ENCODE measurements around the gene OMG. TPM values are rescaled to one million over a fixed set of nuclear protein-coding genes. Genes with fewer than 3 reads are reported as not detected.

OMG gene
- polyA plus RNA-seq, 1 of the 3 experiments (the other 2 are of a cell fraction) = 0.61 TPM

GRCh38 chr17:31295489-31295871, 1.6 kb downstream of the OMG start:
- Histone ChIP-seq H3K4me1 (ENCODE audit: control insufficient read depth in 1 of 2, insufficient read depth in 2 of 2, low read depth in 1 of 2, low read length in 1 of 2) (no peaks in the 10 kb centered on the region; a peak in 1 of 4 replicates), H3K27ac (ENCODE audit: low read depth in 2 of 2, low read length in 1 of 2) (no peak overlapping the region; a peak in 1 of 4 replicates), H3K9me2 (0 out of 2 replicates have a peak, but pooled peaks cover 4% of the 10 kb centered on the region), H3K27me3 (ENCODE audit: insufficient read depth) (no peaks in the 10 kb centered on the region), H3K36me3 (replicated peaks in 1 of 2; ENCODE audit: control insufficient read depth in 1 of 2, insufficient read depth in 2 of 2, low read length in 1 of 2) (peaks cover 16 to 35% of the 10 kb centered on the region in 2 experiments), H3K9ac (no peak overlapping the region), H2AFZ (ENCODE audit: low read depth) (no peak overlapping the region), H3K9me3 (no peaks in the 10 kb centered on the region), H3K79me2 (ENCODE audit: insufficient read depth) (no peaks in the 10 kb centered on the region), H4K20me1 (ENCODE audit: insufficient read depth) (no peaks in the 10 kb centered on the region), H3F3A (replicated peaks; ENCODE audit: insufficient read depth) (peaks cover 4% of the 10 kb centered on the region), H3K4me2 (no peak overlapping the region), H3K4me3 (ENCODE audit: low read depth in 2 of 2, low read length in 1 of 2) (no peak overlapping the region)
- whole genome bisulfite sequencing (ENCODE audit: low lambda C conversion rate) = 95% methylated on average over 1 of the region's 1 CpG
- no peak for DNase-seq
- ChIA-PET CTCF (interaction anchor here (1.4 kb wide), 1 partner anchor 24 kb away, joined by 4 read pairs; no protein-coding TSS in a partner anchor), POLR2A (no interaction called here)
- TF ChIP-seq RAD21 (IDR thresholded peaks at IDR 0.05; ENCODE audit: low read length) (no peak), PBX3 (IDR thresholded peaks at IDR 0.05) (no peak), ZBTB33 (IDR thresholded peaks at IDR 0.05; ENCODE audit: borderline replicate concordance, low read depth) (no peak), FOXJ3 (CRISPR knock-in tag; IDR thresholded peaks at IDR 0.05) (no peak), POLR2AphosphoS5 (IDR thresholded peaks at IDR 0.05; ENCODE audit: low read depth, low read length) (no peak), NFIC (IDR thresholded peaks at IDR 0.05; ENCODE audit: borderline replicate concordance) (no peak), FOSL2 (IDR thresholded peaks at IDR 0.05; ENCODE audit: borderline replicate concordance, low read depth) (no peak), RXRA (IDR thresholded peaks at IDR 0.05; ENCODE audit: borderline replicate concordance, low read depth) (no peak), TAF1 (IDR thresholded peaks at IDR 0.05; ENCODE audit: borderline replicate concordance, low read depth, low read length) (no peak), CHD2 (IDR thresholded peaks at IDR 0.05; ENCODE audit: low read length, partially characterized antibody) (no peak)

GRCh38 chr17:31294820-31295488, 2.1 kb downstream of the OMG start:
- POLR2A ChIA-PET = no interaction called here
- H3K27ac ChIP-seq (ENCODE audit: low read depth in 2 of 2, low read length in 1 of 2) = no peak overlapping the region
- H3K36me3 ChIP-seq (replicated peaks in 1 of 2; ENCODE audit: control insufficient read depth in 1 of 2, insufficient read depth in 2 of 2, low read length in 1 of 2) = peaks cover 13 to 30% of the 10 kb centered on the region in 2 experiments
- no peak overlapping the region for H3K9ac ChIP-seq
- no peak for DNase-seq
- H4K20me1 ChIP-seq (ENCODE audit: insufficient read depth) = no peaks in the 10 kb centered on the region
- H3K79me2 ChIP-seq (ENCODE audit: insufficient read depth) = no peaks in the 10 kb centered on the region
- H3F3A ChIP-seq (replicated peaks; ENCODE audit: insufficient read depth) = peaks cover 4% of the 10 kb centered on the region
- no peak overlapping the region for H3K4me3 ChIP-seq (ENCODE audit: low read depth in 2 of 2, low read length in 1 of 2)
- no peak overlapping the region for H3K4me2 ChIP-seq
- no peak overlapping the region for H2AFZ ChIP-seq (ENCODE audit: low read depth)
- WGBS (ENCODE audit: low lambda C conversion rate) = 95% methylated on average over 3 of the region's 3 CpGs
- no peaks in the 10 kb centered on the region for H3K9me3 ChIP-seq
- H3K27me3 ChIP-seq (ENCODE audit: insufficient read depth) = no peaks in the 10 kb centered on the region
- CTCF ChIA-PET = interaction anchor here (0.7 to 1.4 kb wide), 2 partner anchors 16 to 25 kb away, joined by 4 read pairs; no protein-coding TSS in a partner anchor
- 0 out of 2 replicates have a peak, but pooled peaks cover 4% of the 10 kb centered on the region for H3K9me2 ChIP-seq
- H3K4me1 ChIP-seq (ENCODE audit: control insufficient read depth in 1 of 2, insufficient read depth in 2 of 2, low read depth in 1 of 2, low read length in 1 of 2) = no peaks in the 10 kb centered on the region; a peak in 1 of 4 replicates
- TF ChIP-seq CHD2 (IDR thresholded peaks at IDR 0.05; ENCODE audit: low read length, partially characterized antibody) (no peak), NFIC (IDR thresholded peaks at IDR 0.05; ENCODE audit: borderline replicate concordance) (no peak), SIN3A (IDR thresholded peaks at IDR 0.05; ENCODE audit: borderline replicate concordance, low read depth, low read length) (no peak), MEF2A (IDR thresholded peaks at IDR 0.05; ENCODE audit: borderline replicate concordance, low read depth) (no peak), IRF3 (IDR thresholded peaks at IDR 0.05; ENCODE audit: low read depth, low read length) (no peak), POLR2AphosphoS5 (IDR thresholded peaks at IDR 0.05; ENCODE audit: low read depth, low read length) (no peak), YY1 (IDR thresholded peaks at IDR 0.05; ENCODE audit: low read depth) (no peak), NRF1 (IDR thresholded peaks at IDR 0.05; ENCODE audit: low read depth, low read length) (no peak), RCOR1 (IDR thresholded peaks at IDR 0.05; ENCODE audit: low read length) (no peak), RAD21 (IDR thresholded peaks at IDR 0.05; ENCODE audit: low read length) (no peak), JUND (IDR thresholded peaks at IDR 0.05) (no peak), TCF12 (IDR thresholded peaks at IDR 0.05) (no peak), ZBTB33 (IDR thresholded peaks at IDR 0.05; ENCODE audit: borderline replicate concordance, low read depth) (no peak), TAF1 (IDR thresholded peaks at IDR 0.05; ENCODE audit: borderline replicate concordance, low read depth, low read length) (no peak), PBX3 (IDR thresholded peaks at IDR 0.05) (no peak)

Measured in SK-N-SH (cell line).